Thyroid gland (tissue), 4 donors: ENCODE measurements around the gene TMEM69. TPM values are rescaled to one million over a fixed set of nuclear protein-coding genes. Genes with fewer than 3 reads are reported as not detected.
A peak's percentile ranks its signal among the peaks of the same experiment; 100 is the strongest.
"Not testable (repeated sequence)": the region's sequence is repeated elsewhere in the genome, so short reads cannot be mapped to it uniquely, and the experiment has no call there.

Experiments
- DNase-seq, 2 donors: peaks; one replicate each; pipeline ENCODE4 v3.0.0-alpha.2; 2019
- H3K27ac ChIP-seq, 3 donors: fragments of 200-600 bp; sonication (generic); 1 replicate in 2 of 3; 2 replicates in 1 of 3; pipeline ENCODE4 v1.5.1; 2016 to 2019; ENCODE audit warnings: mild to moderate bottlenecking in 1 of 3, moderate library complexity in 1 of 3
- H3K27me3 ChIP-seq: fragments of 200-600 bp; sonication (generic); one replicate; pipeline ENCODE4 v1.5.1; 2019
- H3K36me3 ChIP-seq, 2 donors: fragments of 200-600 bp; sonication (generic); one replicate each; pipeline ENCODE4 v1.5.1; 2016 to 2019
- H3K4me1 ChIP-seq, 2 donors: fragments of 200-600 bp; sonication (generic); one replicate each; pipeline ENCODE4 v1.5.1; 2017 to 2019
- H3K4me3 ChIP-seq, 3 donors: fragments of 200-600 bp; sonication (generic); replicated peaks in 1 of 3; 1 replicate in 2 of 3; 2 replicates in 1 of 3; pipeline ENCODE4 v1.5.1; 2016; ENCODE audit warnings: mild to moderate bottlenecking in 1 of 3
- H3K9me3 ChIP-seq: fragments of 200-600 bp; sonication (generic); one replicate; pipeline ENCODE4 v1.5.1; 2017
- CTCF ChIP-seq, 6 experiments: fragments of 200-600 bp in 3 of 6; fragments of 450-650 bp in 3 of 6; sonication (generic) in 3 of 6; IDR thresholded peaks; one replicate each; pipeline ENCODE4 v1.5.1; 2016 to 2019; ENCODE audit warnings: antibody characterized with exemption in 6 of 6, mild to moderate bottlenecking in 2 of 6, inconsistent platforms in 1 of 6, moderate library complexity in 1 of 6
- POLR2A ChIP-seq, 2 donors: fragments of 450-650 bp; IDR thresholded peaks; one replicate each; pipeline ENCODE4 v1.6.1; 2017; ENCODE audit warnings: antibody characterized with exemption in 2 of 2, mild to moderate bottlenecking in 2 of 2, moderate library complexity in 1 of 2
- WGBS, 2 donors: methylation state at CpG; one replicate each; pipeline ENCODE4 v1.1.5; 2017; 5-methylcytosine and 5-hydroxymethylcytosine counted together
- intact Hi-C: fragments of 100-400 bp; cut with DNase I; formaldehyde crosslinking; loops from one replicate; pipeline ENCODE4 v1.15.1; 2023
- total RNA-seq, 4 donors: library from RNA; depleted of rRNA; stranded (reverse); fragments of >200 nt; gene quantifications; one replicate each; pipeline ENCODE4 v1.2.3, GENCODE V29; 2016

TMEM69 gene
- total RNA-seq, 4 donors from 2014 or later, result 15.7 to 30.9 (median 25.7) TPM

DNA sequence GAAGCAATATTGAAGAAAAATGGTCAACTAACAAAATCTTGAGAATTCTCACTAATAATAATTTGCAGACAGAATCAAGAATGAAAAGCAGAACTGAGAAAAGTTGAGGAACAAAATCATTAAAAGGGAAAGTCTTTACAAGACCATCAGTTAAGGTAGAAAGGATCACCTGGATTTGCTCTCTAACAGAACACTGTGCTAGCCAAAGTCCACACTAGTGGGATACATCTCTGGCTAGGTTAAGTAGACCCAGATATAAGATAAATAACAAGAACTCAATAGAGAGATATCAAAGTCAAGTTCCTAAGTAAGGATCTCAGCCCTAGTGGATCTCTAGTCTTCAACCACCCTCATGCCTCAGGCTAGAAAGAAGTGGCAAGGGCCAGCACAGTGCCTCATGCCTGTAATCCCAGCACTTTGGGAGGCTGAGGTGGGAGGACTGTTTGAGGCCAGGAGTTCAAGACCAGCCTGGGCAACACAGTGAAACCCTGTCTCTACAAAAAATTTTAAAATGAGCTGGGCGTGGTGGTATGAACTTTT is 42.9 kb downstream of the TMEM69 start:
- TF ChIP-seq CTCF (IDR thresholded peaks at IDR 0.05), result no peak
- TF ChIP-seq POLR2A (IDR thresholded peaks at IDR 0.05), result no peak
- Histone ChIP-seq H3K9me3 (no peaks in the 10 kb centered on the region), H3K27ac (peak overlapping the region; percentile 50 to 83 (median 70)), H3K27me3 (no peaks in the 10 kb centered on the region), H3K36me3 (no peaks in the 10 kb centered on the region), H3K4me1 (peaks cover 28 to 34% of the 10 kb centered on the region in 2 donors), H3K4me3 (no peak overlapping the region)
- no peak for DNase-seq
- intact Hi-C loops, result no loop called here
- 93 to 100% methylated on average over 1 of the region's 1 CpG for WGBS, 2 donors

DNA sequence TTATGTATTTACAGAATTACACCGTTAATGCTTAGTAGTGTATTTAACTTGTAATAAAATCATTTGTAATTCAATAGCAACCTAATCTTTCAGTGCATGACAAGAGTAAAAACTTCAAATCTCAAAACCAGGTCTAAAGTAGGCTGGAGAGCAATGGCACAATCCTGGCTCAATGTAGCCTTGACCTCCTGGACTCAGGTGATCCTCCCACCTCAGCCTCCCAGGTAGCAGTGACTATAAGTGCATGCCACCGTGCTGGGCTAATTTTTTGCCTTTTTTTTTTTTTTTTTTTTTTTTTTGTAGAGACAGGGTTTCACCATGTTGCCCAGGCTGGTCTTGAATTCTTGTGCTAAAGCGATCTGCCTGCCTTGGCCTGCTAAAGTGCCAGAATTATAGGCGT is 51.2 kb downstream of the TMEM69 start:
- Histone ChIP-seq H3K36me3 (peaks cover 0 to 2% of the 10 kb centered on the region in 2 donors), H3K27ac (peak overlapping the region in 2 of 3 donors; percentile 51 to 70), H3K4me3 (no peak overlapping the region), H3K9me3 (no peaks in the 10 kb centered on the region), H3K27me3 (no peaks in the 10 kb centered on the region), H3K4me1 (peaks cover 10 to 28% of the 10 kb centered on the region in 2 donors)
- intact Hi-C loops, result no loop called here
- TF ChIP-seq POLR2A (IDR thresholded peaks at IDR 0.05), result no peak
- TF ChIP-seq CTCF (IDR thresholded peaks at IDR 0.05), result no peak
- no peak for DNase-seq
- 86 to 89% methylated on average over 4 of the region's 4 CpGs for WGBS, 2 donors

GRCh38 chr1:45739641-45740156 is 51.7 kb downstream of the TMEM69 start:
- intact Hi-C loops, H3K27me3 ChIP-seq, H3K4me3 ChIP-seq, DNase-seq, H3K9me3 ChIP-seq, H3K36me3 ChIP-seq: not testable (repeated sequence)
- Histone ChIP-seq H3K27ac (peak overlapping the region; percentile 51 to 70 (median 52)), H3K4me1 (peaks cover 10 to 25% of the 10 kb centered on the region in 2 donors)
- 31 to 39% methylated on average over 5 of the region's 5 CpGs for WGBS, 2 donors

Other genes with a start within 250 kb of the TMEM69 start
- 1 to 10 TPM; 4.8 to 5.7 (median 5.5) TPM for gene TESK2, start 197.0 kb upstream of the TMEM69 start, total RNA-seq
- 1 to 10 TPM in 2 of 4 donors, under 1 TPM in 2; 0.40 to 1.7 (median 1.0) TPM for gene CCDC163, start 188.1 kb upstream of the TMEM69 start, total RNA-seq
- gene MMACHC, start 187.9 kb upstream of the TMEM69 start, total RNA-seq, result 1 to 10 TPM; 1.3 to 5.9 (median 5.0) TPM
- gene PRDX1, start 166.3 kb upstream of the TMEM69 start, total RNA-seq, result 1,000 to 10,000 TPM in 2 of 4 donors, 100 to 1,000 TPM in 2; 872 to 1,202 (median 1,015) TPM
- 100 to 1,000 TPM in 3 of 4 donors, 10 to 100 TPM in 1; 67.5 to 143 (median 127) TPM for gene AKR1A1, start 137.4 kb upstream of the TMEM69 start, total RNA-seq
- 10 to 100 TPM; 45.8 to 98.3 (median 75.1) TPM for gene NASP, start 104.1 kb upstream of the TMEM69 start, total RNA-seq
- gene CCDC17, start 64.1 kb upstream of the TMEM69 start, total RNA-seq, result 1 to 10 TPM; 3.5 to 5.3 (median 3.8) TPM
- 100 to 1,000 TPM; 146 to 220 (median 176) TPM for gene GPBP1L1, start 1.6 kb upstream of the TMEM69 start, total RNA-seq
- 10 to 100 TPM; 14.9 to 20.1 (median 17.8) TPM for gene IPP, start 62.5 kb downstream of the TMEM69 start, total RNA-seq
- gene MAST2, start 115.4 kb downstream of the TMEM69 start, total RNA-seq, result 10 to 100 TPM; 18.8 to 22.2 (median 20.2) TPM